ENCODE measurements around the gene COL4A6. TPM values are rescaled to one million over a fixed set of nuclear protein-coding genes. Genes with fewer than 3 reads are reported as not detected.

The COL4A6 gene
- polyA plus RNA-seq, 3 donors: not detected

- peaks cover 4 to 10% of the 10 kb centered on the region in 2 donors for H3K36me3 Mint-ChIP-seq
- no peaks in the 10 kb centered on the region for H3K4me1 ChIP-seq (ENCODE audit: control insufficient read depth in 1 of 2, insufficient read depth in 2 of 2, low read length in 2 of 2)
- H3K9me3 Mint-ChIP-seq: no peaks in the 10 kb centered on the region
- no peak overlapping the region for H2AFZ ChIP-seq (ENCODE audit: insufficient read depth, low read depth, low read length, poor library complexity, severe bottlenecking)
- H3K27me3 Mint-ChIP-seq (ENCODE audit: low read depth in 3 of 3): peaks cover 0 to 14% (median 1%) of the 10 kb centered on the region in 3 donors
- H3K4me2 ChIP-seq (replicated peaks; ENCODE audit: extremely low read depth, low read length, poor library complexity, severe bottlenecking): no peak overlapping the region
- H3K4me3 ChIP-seq (replicated peaks in 1 of 3; ENCODE audit: low read depth in 2 of 3, low read length in 3 of 3): no peak overlapping the region
- intact Hi-C loops (cut with micrococcal nuclease): no loop called here
- H3K4me3 Mint-ChIP-seq: no peak overlapping the region
- no peak for DNase-seq
- no peaks in the 10 kb centered on the region for H3K27me3 ChIP-seq (ENCODE audit: control insufficient read depth in 2 of 2, insufficient read depth in 2 of 2, low read length in 2 of 2)
- H3K27ac ChIP-seq (ENCODE audit: low read depth in 1 of 2, low read length in 2 of 2): no peak overlapping the region
- no peaks in the 10 kb centered on the region for H4K20me1 ChIP-seq (ENCODE audit: insufficient read depth, low read length)
- H3K9ac ChIP-seq (ENCODE audit: insufficient read depth, low read length, poor library complexity, severe bottlenecking): no peak overlapping the region
- no CpG with 5 or more reads among the region's 2 CpGs for WGBS (ENCODE audit: insufficient coverage)
- H3K4me1 Mint-ChIP-seq: peaks cover 4% of the 10 kb centered on the region
- H3K79me2 ChIP-seq (ENCODE audit: insufficient read depth, low read length): no peaks in the 10 kb centered on the region
- no peaks in the 10 kb centered on the region for H3K9me3 ChIP-seq (replicated peaks in 1 of 2; ENCODE audit: control insufficient read depth in 1 of 2, insufficient read depth in 1 of 2, low read length in 2 of 2)
- no peak for TF ChIP-seq CTCF (IDR thresholded peaks at IDR 0.05)
- peaks cover 5 to 13% of the 10 kb centered on the region in 2 donors for H3K36me3 ChIP-seq (replicated peaks in 1 of 2; ENCODE audit: control insufficient read depth in 1 of 2, insufficient read depth in 2 of 2, low read length in 2 of 2)
- H3K27ac Mint-ChIP-seq: no peak overlapping the region
These were observed 315.5 kb downstream of the COL4A6 start for GRCh38 chrX:108122748-108123147.

- WGBS (ENCODE audit: insufficient coverage): 100% methylated on average over 1 of the region's 3 CpGs
- no peak overlapping the region for H2AFZ ChIP-seq (ENCODE audit: insufficient read depth, low read depth, low read length, poor library complexity, severe bottlenecking)
- Mint-ChIP-seq H3K4me1 (no peaks in the 10 kb centered on the region), H3K27ac (peak overlapping the region in 1 of 7 donors; percentile 34), H3K27me3 (ENCODE audit: low read depth in 3 of 3) (peaks cover 1 to 15% (median 1%) of the 10 kb centered on the region in 3 donors), H3K9me3 (no peaks in the 10 kb centered on the region), H3K36me3 (peaks cover 0 to 2% of the 10 kb centered on the region in 2 donors), H3K4me3 (no peak overlapping the region)
- no peaks in the 10 kb centered on the region for H3K9me3 ChIP-seq (replicated peaks in 1 of 2; ENCODE audit: control insufficient read depth in 1 of 2, insufficient read depth in 1 of 2, low read length in 2 of 2)
- H3K4me1 ChIP-seq (ENCODE audit: control insufficient read depth in 1 of 2, insufficient read depth in 2 of 2, low read length in 2 of 2): no peaks in the 10 kb centered on the region
- no peak overlapping the region for H3K4me2 ChIP-seq (replicated peaks; ENCODE audit: extremely low read depth, low read length, poor library complexity, severe bottlenecking)
- intact Hi-C loops (cut with micrococcal nuclease): no loop called here
- H4K20me1 ChIP-seq (ENCODE audit: insufficient read depth, low read length): no peaks in the 10 kb centered on the region
- no peak overlapping the region for H3K9ac ChIP-seq (ENCODE audit: insufficient read depth, low read length, poor library complexity, severe bottlenecking)
- no peak for TF ChIP-seq CTCF (IDR thresholded peaks at IDR 0.05)
- H3K27ac ChIP-seq (ENCODE audit: low read depth in 1 of 2, low read length in 2 of 2): no peak overlapping the region
- no peak for DNase-seq
- H3K4me3 ChIP-seq (replicated peaks in 1 of 3; ENCODE audit: low read depth in 2 of 3, low read length in 3 of 3): no peak overlapping the region
- no peaks in the 10 kb centered on the region for H3K36me3 ChIP-seq (replicated peaks in 1 of 2; ENCODE audit: control insufficient read depth in 1 of 2, insufficient read depth in 2 of 2, low read length in 2 of 2)
- no peaks in the 10 kb centered on the region for H3K79me2 ChIP-seq (ENCODE audit: insufficient read depth, low read length)
- H3K27me3 ChIP-seq (ENCODE audit: control insufficient read depth in 2 of 2, insufficient read depth in 2 of 2, low read length in 2 of 2): no peaks in the 10 kb centered on the region
These were observed 316.9 kb downstream of the COL4A6 start for GRCh38 chrX:108121291-108121690.

Measured in CD14-positive monocyte (primary cell).